HEK293T (cell line): ENCODE measurements around the gene LIPA.

Experiments used
- ARNT ChIP-seq: fragments of 450-650 bp; IDR thresholded peaks from 2 replicates; pipeline ENCODE4 v1.6.1; 2017; ENCODE audit warnings: mild to moderate bottlenecking
- BHLHE40 ChIP-seq: fragments of 450-650 bp; IDR thresholded peaks from 2 replicates; pipeline ENCODE4 v1.6.1; 2016; ENCODE audit warnings: mild to moderate bottlenecking, moderate library complexity, borderline replicate concordance
- CTBP1 ChIP-seq: fragments of 450-650 bp; IDR thresholded peaks from 2 replicates; pipeline ENCODE4 v1.6.1; 2016; ENCODE audit warnings: borderline replicate concordance
- ELF4 ChIP-seq: fragments of 450-650 bp; IDR thresholded peaks from 2 replicates; pipeline ENCODE4 v1.6.1; 2017; ENCODE audit warnings: antibody characterized with exemption
- FOXA1 ChIP-seq: fragments of 450-650 bp; IDR thresholded peaks from 2 replicates; pipeline ENCODE4 v1.6.1; 2016; ENCODE audit warnings: mild to moderate bottlenecking
- HDGF ChIP-seq: fragments of 450-650 bp; IDR thresholded peaks from 2 replicates; pipeline ENCODE4 v1.6.1; 2017; ENCODE audit warnings: antibody characterized with exemption, borderline replicate concordance
- SP1 ChIP-seq: fragments of 450-650 bp; IDR thresholded peaks from 2 replicates; pipeline ENCODE4 v1.6.1; 2017
- TARDBP ChIP-seq: fragments of 450-650 bp; IDR thresholded peaks from 2 replicates; pipeline ENCODE4 v1.6.1; 2016

DNA sequence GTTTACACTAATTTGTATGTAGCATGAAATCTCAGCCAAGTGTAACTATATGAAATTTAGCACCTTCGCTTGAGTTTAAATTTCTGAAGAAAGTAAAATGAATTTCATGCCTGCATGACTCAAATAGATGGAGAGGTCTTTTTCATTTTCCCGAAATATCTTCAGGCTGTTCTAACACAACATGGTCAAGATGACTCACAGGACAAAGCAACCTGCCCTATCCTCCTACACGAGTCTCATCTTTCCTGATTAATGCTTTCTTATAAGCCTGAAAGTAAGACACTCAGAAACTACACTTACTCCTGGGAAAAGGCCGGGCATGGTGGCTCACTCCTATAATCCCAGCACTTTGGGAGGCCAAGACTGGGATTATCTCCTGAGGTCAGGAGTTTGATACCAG is 85.7 kb downstream of the LIPA start:
- TF ChIP-seq FOXA1 (no peak), CTBP1 (no peak), ELF4 (no peak), TARDBP (no peak), SP1 (no peak), ARNT (no peak), BHLHE40 (no peak), HDGF (no peak)
